8988T (cell line): ENCODE data around the gene SLC35G2.
"Not testable (repeated sequence)": the region's sequence is repeated elsewhere in the genome, so short reads cannot be mapped to it uniquely, and the experiment has no call there.

Source experiments
- DNase-seq: peaks from one replicate; pipeline ENCODE4 v3.0.0; 2011

The SLC35G2 gene

DNA sequence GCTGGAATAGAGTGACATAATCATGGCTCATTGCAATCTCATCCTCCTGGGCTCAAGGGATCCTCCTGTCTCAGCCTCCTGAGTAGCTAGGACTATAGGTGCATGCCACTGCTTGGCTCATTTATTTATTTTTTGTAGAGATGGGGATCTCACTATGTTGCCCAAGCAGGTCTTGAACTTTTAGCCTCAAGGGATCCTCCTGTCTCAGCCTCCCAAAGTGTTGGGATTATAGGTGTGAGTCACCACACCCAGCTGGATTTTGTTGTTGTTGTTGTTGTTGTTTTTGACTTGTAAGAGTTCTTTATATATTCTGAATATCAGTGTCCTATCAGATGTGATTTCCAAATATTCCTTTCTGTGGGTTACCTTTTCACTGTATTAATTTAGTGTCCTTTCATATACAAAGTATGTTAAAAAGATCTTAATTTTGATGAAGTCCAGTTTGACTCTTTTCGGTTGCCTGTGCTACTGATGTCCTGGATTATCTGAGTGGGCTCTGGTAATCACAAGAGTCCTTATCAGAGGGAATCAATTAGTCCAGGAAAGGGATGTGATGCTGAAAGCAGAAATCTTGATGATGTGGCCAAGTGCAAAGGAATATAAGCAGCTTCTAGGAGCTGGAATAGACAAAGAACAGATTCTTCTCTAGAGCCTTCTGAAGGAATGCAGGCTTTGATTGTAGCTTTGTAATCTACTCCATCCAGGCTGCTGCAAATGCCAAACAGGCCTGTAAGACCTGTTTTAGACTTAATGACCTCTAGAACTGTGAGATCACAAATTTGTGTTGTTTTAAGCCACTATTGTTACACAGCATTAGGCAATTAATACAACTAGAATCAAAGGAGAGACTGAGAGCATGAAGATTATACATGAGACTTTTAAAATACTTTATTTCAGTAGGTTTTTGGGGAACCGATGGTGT, 73.3 kb downstream of the SLC35G2 start:
- DNase-seq: no peak

DNA sequence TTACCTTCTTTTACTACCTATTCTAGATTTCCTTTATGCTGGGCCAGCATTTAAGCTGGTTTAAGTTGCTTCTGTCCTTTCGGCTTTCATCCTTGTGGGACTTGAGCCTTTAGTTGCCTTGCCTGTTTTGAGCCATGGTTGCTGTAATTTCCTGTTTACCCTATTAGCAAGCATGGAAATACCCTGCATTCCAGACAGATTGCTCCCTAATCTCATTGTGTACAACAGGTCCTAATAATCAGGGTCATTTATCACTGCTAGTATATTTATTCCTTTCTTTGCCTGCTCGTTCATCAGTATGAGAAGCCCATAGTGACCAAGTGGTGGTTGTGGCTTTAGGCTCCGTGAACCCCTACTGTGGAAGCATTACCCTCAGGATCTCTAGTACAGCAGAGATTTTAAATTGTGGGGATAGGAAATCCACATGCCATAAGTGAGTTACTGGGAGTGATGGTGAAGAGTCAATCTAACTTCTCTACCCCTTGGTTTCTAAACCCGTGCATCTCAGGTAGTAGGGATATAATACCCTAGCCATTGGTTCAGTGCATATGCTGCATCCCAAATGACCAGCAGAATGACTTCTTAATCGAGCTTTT, 75.0 kb downstream of the SLC35G2 start:
- no peak for DNase-seq

DNA sequence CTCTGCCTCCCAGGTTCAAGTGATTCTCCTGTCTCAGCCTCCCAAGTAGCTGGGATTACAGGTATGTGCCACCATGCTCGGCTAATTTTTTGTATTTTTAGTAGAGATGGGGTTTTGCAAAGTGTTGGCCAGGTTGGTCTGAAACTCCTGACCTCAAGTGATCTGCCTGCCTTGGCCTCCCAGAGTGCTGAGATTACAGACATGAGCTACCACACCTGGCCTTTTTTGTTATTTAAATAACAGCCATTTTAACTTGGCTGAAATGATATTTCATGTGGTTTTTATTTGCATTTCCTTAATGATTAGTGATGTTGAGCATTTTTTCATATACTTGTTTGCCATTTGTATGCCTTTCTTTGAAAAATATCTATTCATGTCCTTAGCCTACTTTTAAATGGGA, 78.2 kb downstream of the SLC35G2 start:
- DNase-seq: not testable (repeated sequence)

DNA sequence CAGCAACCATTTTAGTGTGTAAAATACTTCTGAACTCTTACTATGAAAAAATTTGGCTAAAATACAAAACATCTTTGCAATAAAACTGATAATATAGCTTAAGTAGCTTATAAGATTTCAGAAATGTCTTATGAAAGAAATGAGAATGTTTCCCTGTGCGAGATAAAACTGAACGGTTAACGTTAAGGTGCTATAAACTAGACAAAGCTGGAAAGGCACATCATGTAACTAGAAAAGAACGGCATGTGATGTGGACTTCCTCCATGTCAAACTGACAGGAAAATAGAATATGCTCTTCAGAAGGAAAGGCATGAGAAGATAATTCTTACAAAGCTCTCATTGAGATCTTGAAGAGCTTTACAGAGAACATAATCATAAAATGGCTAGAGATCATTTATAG, 79.6 kb downstream of the SLC35G2 start:
- no peak for DNase-seq

DNA sequence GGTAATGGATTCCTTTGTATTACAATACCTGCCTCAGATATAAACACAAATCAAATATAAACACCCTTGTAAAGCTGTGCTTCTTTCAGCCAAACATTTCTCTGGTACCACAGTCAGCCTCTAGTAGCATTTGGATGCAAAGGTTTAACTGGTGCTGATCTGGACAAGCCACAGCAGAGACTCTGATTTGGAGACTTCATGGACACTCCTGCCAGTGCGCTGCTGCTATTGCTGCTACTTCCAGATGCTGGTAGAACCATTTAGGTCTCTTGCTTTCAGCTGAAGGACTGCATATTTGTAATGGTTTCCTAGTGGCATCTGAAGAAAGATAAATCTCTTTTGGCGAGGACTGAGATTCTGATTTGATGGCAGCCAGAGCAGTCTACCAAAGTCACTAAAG, 80.0 kb downstream of the SLC35G2 start:
- no peak for DNase-seq

DNA sequence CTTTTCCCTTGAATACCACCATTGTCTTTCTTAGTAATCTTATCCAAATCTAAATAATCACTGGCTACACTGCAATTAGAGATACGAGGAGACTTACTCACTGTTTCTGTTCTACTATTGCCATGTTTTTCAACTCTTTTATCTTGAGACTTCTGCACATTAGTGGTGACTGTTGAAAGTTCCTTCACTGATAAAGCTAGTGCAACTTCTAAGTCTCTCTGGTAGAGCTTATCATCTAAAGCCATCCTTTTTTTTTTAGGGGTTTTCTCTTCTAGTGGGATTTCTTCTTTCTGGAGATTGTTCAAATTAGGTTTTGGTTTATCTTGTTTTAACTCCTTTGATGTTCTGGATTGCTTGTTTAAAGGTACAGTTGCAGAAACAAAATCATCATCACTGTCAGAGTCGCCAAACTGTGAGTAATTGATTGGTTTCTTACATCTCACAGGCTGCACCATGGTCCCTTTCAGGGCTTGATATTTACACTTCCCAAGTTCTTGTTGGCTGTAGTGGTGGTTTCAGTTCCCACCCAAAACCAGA, 80.8 kb downstream of the SLC35G2 start:
- DNase-seq: no peak

DNA sequence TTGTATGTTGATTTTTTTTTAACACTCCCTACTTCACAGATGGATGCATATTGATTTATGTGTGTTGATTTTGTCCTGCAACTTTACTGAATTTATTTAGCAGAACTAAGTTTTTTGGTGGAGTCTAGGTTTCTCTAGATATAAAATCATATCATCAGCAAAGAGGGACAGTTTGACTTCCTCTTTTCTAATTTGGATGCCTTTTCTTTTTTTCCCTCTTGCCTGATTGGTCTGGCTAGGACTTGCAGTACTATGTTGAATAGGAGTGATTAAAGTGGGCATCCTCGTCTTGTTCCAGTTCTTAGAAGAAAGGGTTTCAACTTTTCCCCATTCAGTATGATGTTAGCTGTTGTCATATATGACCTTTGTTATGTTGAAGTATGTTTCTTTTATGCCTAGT, 81.8 kb downstream of the SLC35G2 start:
- not testable (repeated sequence) for DNase-seq

DNA sequence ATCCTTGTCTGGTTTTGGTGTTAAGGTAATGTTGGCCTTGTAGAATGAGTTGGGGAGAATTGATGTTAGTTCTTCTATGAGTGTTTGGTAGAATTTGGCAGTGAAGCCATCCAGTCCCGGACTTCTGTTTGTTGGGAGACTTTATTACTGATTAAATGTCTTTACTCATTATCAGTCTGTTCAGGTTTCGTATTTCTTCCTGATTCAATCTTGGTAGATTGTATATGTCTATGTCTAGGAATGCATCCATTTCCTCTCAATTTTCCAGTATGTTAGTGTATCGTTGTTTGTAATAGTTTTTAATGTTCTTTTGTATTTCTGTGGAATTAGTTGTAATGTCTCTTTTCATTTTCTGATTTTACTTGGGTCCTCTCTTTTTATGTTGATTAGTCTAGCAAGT, 82.5 kb downstream of the SLC35G2 start:
- no peak for DNase-seq

DNA sequence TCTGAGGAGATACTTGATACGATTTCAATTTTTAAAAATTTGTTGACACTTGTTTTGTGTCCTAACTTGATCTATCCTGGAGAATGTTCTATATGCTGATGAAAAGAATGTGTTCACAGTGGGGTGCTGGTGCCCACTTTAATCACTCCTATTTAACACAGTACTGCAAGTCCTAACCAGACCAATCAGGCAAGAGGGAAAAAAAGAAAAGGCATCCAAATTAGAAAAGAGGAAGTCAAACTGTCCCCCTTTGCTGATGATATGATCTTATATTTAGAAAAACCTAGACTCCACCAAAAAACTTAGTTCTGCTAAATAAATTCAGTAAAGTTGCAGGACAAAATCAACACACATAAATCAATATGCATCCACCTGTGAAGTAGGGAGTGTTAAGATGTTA, 83.6 kb downstream of the SLC35G2 start:
- not testable (repeated sequence) for DNase-seq

DNA sequence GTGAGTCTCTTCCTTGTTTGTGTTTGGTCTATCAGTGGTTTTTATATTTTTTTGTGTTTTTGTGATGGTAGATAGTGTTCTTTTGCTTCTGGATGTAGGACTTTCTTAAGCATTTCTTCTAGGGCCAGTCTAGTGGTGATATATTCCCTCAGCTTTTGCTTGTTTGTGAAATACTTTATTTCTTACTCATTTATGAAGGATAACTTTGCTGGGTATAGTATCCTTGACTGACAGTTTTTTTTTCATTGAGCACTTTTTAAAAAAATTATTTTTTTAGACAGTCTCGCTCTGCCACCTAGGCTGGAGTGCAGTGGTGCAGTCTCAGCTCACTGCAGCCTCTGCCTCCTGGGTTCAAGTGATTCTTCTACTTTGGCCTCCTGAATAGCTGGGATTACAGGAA, 85.0 kb downstream of the SLC35G2 start:
- no peak for DNase-seq

DNA sequence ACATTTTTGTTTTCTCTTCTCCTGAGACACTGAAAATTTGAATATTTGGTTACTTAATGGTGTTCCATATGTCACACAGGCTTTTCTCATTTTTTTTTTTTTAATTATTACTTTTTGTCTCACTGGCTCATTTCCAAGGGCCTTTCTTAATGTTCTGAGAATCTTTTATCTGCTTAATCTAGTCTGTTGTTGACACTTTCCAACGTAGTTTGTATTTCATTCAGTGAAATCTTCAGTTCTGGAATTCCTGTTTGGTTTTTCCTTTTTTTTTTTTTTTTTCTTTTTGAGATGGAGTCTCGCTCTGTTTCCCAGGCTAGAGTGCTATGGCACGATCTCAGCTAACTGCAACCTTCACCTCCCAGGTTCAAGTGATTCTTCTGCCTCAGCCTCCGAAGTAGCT, 85.8 kb downstream of the SLC35G2 start:
- DNase-seq: no peak
